AG04449 (cell line): Measurements from ENCODE around the gene PEG3.

ENCODE experiments used
- CTCF ChIA-PET: fragments of 350-600 bp; formaldehyde crosslinking; extraction: SDS; loops from one replicate; lab custom pipeline; 2021; ENCODE audit warnings: antibody characterized with exemption; lab: Yijun Ruan, JAX
- POLR2A ChIA-PET: fragments of 400-600, 350-600 bp; formaldehyde crosslinking; extraction: SDS; loops from one replicate; lab custom pipeline; 2020; ENCODE audit warnings: antibody characterized with exemption, inconsistent platforms; lab: Yijun Ruan, JAX
- DNase-seq: peaks from one replicate; pipeline ENCODE4 v3.0.0-alpha.2; 2010; ENCODE audit warnings: low read depth, low spot score
- H3K4me3 ChIP-seq: 2 replicates; pipeline ENCODE4 v1.5.1; 2011; ENCODE audit warnings: low read depth, mild to moderate bottlenecking, control low read depth, low read length
- TF ChIP-seq, protein P1 (sequence below): IDR thresholded peaks from one replicate; pipeline ENCODE4 v1.5.1; 2011; ENCODE audit warnings: mild to moderate bottlenecking, moderate library complexity, low read length, control low read depth, inconsistent platforms; ENCODE audit not compliant: insufficient read depth; ENCODE audit errors: missing control alignments

The PEG3 gene

DNA sequence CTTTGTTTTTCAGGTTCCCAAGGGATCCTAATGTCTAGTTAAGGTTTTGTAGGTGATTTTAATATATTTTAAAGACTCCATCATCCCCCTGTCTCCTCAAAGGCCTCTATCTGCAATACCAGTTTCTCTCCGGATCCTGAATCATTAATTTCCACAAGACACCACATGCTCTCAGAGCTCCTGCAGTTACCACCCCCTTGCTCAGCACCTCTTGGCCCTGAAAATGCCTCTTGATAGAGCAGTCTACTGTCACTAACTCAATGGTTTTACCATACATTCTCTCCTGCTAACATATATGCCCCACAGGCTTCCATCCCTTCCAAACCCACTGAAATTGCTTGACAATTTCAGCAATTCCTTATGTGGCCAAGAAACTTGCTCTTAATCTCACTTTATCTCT is 1.9 kb upstream of the PEG3 start:
- ChIA-PET POLR2A (no interaction called here), CTCF (no interaction called here)
- no peak overlapping the region for H3K4me3 ChIP-seq
- DNase-seq: no peak
- TF ChIP-seq, protein P1, sequence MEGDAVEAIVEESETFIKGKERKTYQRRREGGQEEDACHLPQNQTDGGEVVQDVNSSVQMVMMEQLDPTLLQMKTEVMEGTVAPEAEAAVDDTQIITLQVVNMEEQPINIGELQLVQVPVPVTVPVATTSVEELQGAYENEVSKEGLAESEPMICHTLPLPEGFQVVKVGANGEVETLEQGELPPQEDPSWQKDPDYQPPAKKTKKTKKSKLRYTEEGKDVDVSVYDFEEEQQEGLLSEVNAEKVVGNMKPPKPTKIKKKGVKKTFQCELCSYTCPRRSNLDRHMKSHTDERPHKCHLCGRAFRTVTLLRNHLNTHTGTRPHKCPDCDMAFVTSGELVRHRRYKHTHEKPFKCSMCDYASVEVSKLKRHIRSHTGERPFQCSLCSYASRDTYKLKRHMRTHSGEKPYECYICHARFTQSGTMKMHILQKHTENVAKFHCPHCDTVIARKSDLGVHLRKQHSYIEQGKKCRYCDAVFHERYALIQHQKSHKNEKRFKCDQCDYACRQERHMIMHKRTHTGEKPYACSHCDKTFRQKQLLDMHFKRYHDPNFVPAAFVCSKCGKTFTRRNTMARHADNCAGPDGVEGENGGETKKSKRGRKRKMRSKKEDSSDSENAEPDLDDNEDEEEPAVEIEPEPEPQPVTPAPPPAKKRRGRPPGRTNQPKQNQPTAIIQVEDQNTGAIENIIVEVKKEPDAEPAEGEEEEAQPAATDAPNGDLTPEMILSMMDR: no peak

DNA sequence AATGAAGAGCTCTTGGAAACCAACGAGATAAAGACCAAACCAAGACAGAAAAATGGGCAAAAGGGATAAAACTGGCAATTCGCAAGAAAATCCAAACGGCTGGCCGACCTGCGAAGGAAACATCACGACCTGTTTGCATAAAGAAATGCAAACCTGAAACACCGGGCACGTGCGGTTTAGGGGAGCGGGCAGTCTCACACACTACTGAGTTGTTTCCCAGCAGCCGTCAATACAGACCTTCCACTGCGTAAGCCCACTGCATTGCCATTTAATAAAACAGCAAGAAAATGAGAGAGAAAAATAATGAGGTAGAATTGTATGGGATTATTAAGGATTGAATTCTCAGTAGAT is 642 bp upstream of the PEG3 start:
- no peak for DNase-seq
- POLR2A ChIA-PET: no interaction called here
- CTCF ChIA-PET: no interaction called here
- TF ChIP-seq, protein P1: no peak
- H3K4me3 ChIP-seq: no peak overlapping the region

DNA sequence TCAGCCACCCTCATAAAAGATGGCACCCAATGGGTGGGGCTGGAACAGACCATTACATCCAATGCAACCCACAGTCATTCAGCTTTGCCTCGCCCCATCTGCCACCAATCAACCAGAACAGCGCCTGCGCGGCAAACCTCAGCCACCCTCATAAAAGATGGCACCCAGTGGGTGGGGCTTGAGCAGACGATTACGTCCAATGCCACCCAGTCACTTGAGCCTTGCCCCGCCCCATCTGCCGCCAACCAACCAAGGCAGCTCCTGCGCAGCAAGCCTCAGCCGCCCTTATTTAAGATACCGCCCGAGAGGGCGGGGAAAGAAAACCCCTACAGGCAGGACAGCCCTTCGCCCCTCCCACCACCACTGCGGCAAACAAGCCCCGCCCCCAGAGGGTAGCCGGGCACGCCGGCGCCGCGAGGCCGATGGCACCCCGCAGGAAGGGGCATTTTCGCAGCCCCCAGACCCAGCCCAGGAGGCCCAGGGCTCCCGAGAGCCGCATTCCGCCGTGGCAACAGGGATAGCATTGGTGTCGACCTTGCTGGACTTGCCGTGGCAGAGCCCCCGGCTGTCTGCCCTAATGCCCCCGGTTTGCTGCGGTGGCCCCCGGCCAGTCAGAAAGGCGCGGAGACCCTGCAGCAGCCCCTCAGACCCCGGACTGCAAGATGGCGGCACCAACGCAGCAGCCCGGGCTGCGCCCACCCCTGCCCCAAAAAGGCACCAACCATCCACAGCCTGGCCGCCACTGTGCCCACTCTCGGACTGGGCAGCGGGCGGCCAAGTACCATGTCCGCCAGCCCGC is 675 bp downstream of the PEG3 start:
- no peak overlapping the region for H3K4me3 ChIP-seq
- POLR2A ChIA-PET: no interaction called here
- TF ChIP-seq, protein P1: no peak
- CTCF ChIA-PET: no interaction called here
- DNase-seq: no peak

DNA sequence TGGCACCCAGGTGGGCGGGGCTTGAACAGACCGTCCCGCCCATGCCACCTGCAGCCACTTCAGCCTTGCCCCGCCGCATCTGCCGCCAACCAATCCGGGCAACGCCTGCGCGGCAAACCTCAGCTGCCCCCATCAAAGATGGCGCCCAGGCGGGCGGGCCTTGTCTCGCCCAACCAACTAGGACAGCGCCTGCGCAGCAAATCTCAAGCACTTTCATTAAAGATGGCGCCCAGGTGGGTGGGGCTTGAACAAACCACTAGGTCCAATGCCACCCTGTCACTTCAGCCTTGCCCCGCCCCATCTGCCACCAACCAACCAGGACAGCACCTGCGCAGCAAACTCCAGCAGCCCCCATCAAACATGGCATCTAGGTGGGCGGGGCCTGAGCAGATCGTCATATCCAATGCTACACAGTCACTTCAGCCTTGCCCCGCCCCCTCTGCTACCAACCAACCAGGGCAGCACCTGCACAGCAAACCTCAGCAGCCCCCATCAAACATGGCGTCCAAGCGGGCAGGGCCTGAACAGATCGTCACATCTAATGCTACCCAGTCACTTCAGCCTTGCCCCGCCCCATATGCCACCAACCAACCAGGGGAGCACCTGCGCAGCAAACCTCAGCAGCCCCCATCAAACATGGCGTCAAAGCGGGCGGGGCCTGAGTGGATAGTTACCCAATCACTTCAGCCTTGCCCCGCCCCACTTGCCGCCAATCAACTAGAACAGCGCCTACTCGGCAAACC is 1.4 kb downstream of the PEG3 start:
- ChIA-PET CTCF (no interaction called here), POLR2A (no interaction called here)
- no peak for DNase-seq
- H3K4me3 ChIP-seq: no peak overlapping the region
- TF ChIP-seq, protein P1: no peak

DNA sequence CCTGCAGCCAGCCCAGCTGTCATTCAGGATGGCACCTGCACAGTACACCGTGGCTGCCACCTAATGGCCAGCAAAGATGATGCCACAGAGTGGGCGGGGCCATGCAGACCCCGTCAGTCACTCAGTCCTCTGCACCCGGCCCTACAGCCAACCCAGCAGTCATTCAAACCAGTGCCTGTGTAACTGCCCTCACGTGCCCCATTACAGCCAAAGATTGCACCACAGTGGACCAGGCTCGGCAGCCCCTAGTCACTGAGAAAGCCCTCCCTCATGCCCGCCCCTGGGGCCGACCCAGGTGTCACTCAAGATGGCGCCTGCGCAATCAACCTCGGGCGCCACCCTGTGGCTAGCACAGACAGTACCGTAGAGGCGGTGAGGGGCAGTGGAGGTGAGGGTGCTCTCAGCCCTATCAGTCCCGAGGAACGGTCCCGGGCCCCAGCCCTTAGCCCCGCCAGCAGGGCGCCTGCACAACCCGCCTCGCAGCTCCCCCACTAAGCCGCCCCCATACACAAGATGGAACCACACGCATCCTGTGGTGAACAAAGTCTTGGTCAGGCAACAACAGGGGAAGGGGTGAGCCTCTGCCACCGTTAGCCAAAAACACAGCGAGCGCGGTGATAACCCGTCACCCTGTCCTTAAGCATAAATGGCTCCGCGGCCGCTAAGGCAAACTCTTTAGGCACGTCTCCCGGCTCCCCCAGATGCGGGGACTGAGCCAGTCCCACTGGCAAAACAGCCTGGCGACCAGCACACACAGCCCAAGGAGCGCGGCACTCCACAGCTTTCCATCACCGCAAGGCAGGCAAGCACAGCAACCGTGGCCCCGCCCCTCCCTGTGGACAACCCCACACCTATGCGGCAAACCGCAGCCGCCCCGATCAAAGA is 2.3 kb downstream of the PEG3 start:
- ChIA-PET CTCF (no interaction called here), POLR2A (no interaction called here)
- DNase-seq: no peak
- TF ChIP-seq, protein P1: no peak
- no peak overlapping the region for H3K4me3 ChIP-seq
